Measurements from ENCODE around the gene ATM. TPM values are rescaled to one million over a fixed set of nuclear protein-coding genes. Genes with fewer than 3 reads are reported as not detected.
A peak's percentile ranks its signal among the peaks of the same experiment; 100 is the strongest.

Gene ATM
- total RNA-seq, 2 experiments from 2014 or later, result 125 to 159 TPM

GRCh38 chr11:108224911-108225786 is 2.3 kb downstream of the ATM start:
- H3K9me2 ChIP-seq (ENCODE audit: insufficient read depth, low read length), result no peaks in the 10 kb centered on the region
- H2AFZ ChIP-seq (ENCODE audit: low read length), result peak overlapping the region; percentile 6; the same call in 1 of the 2 replicates
- H3K36me3 ChIP-seq (ENCODE audit: insufficient read depth, low read length), result peaks cover 47% of the 10 kb centered on the region
- peak overlapping the region; percentile 93 for H3K4me3 ChIP-seq (ENCODE audit: low read depth, low read length, poor library complexity, severe bottlenecking)
- CTCF ChIA-PET (ENCODE audit: unreplicated experiment), result no interaction called here
- H3K27ac ChIP-seq (ENCODE audit: low read depth, low read length, poor library complexity, severe bottlenecking), result peak overlapping the region; percentile 90
- H3K4me2 ChIP-seq (ENCODE audit: low read length), result peak overlapping the region; percentile 84
- intact Hi-C loops (cut with micrococcal nuclease; ENCODE audit: unreplicated experiment), result loop anchor here (1.0 to 10.0 kb wide), 3 partner anchors 12 to 660 kb away; partner anchors contain the start of genes ALKBH8 and CUL5
- H4K20me1 ChIP-seq (ENCODE audit: insufficient read depth, low read length), result peaks cover 17% of the 10 kb centered on the region
- DNase-seq (ENCODE audit: low spot score), result peak; percentile 81
- H3K9me3 ChIP-seq (ENCODE audit: low read length), result no peaks in the 10 kb centered on the region
- peaks cover 32% of the 10 kb centered on the region for H3K4me1 ChIP-seq (ENCODE audit: insufficient read depth, low read length, poor library complexity, severe bottlenecking)
- POLR2A ChIA-PET, result interaction anchor here (1.4 to 5.5 kb wide), 3 partner anchors 9 to 26 kb away, joined by 4 to 58 read pairs (median 5); no protein-coding TSS in a partner anchor
- TF ChIP-seq EZH2phosphoT487 (IDR thresholded peaks at IDR 0.05; ENCODE audit: borderline replicate concordance, low read depth, low read length) (no peak), CTCF (conservative IDR thresholded peaks at IDR 0.05; ENCODE audit: low read length) (no peak)
- peaks cover 87% of the 10 kb centered on the region for H3K79me2 ChIP-seq (ENCODE audit: insufficient read depth, low read depth, low read length)
- no TSS peak for BruUV-seq (replicated peaks)

GRCh38 chr11:108226036-108226435 is 3.2 kb downstream of the ATM start:
- Histone ChIP-seq H3K9me2 (ENCODE audit: insufficient read depth, low read length) (no peaks in the 10 kb centered on the region), H3K4me2 (ENCODE audit: low read length) (peak overlapping the region; percentile 84), H3K27ac (ENCODE audit: low read depth, low read length, poor library complexity, severe bottlenecking) (peak overlapping the region; percentile 90), H3K9me3 (ENCODE audit: low read length) (no peaks in the 10 kb centered on the region), H2AFZ (ENCODE audit: low read length) (no peak overlapping the region), H3K4me1 (ENCODE audit: insufficient read depth, low read length, poor library complexity, severe bottlenecking) (peaks cover 23% of the 10 kb centered on the region), H3K36me3 (ENCODE audit: insufficient read depth, low read length) (peaks cover 47% of the 10 kb centered on the region), H3K79me2 (ENCODE audit: insufficient read depth, low read depth, low read length) (peaks cover 78% of the 10 kb centered on the region), H4K20me1 (ENCODE audit: insufficient read depth, low read length) (peaks cover 8% of the 10 kb centered on the region; the same call in 1 of the 2 replicates), H3K4me3 (ENCODE audit: low read depth, low read length, poor library complexity, severe bottlenecking) (peak overlapping the region; percentile 93)
- BruUV-seq (replicated peaks), result no TSS peak
- intact Hi-C loops (cut with micrococcal nuclease; ENCODE audit: unreplicated experiment), result loop anchor here (10.0 kb wide), 1 partner anchor 661 kb away; the partner anchor contains the start of gene ALKBH8
- no peak for DNase-seq (ENCODE audit: low spot score)
- ChIA-PET CTCF (ENCODE audit: unreplicated experiment) (no interaction called here), POLR2A (interaction anchor here (0.6 to 5.5 kb wide), 4 partner anchors 11 to 114 kb away, joined by 3 to 58 read pairs (median 4); no protein-coding TSS in a partner anchor)
- TF ChIP-seq EZH2phosphoT487 (IDR thresholded peaks at IDR 0.05; ENCODE audit: borderline replicate concordance, low read depth, low read length) (no peak), CTCF (conservative IDR thresholded peaks at IDR 0.05; ENCODE audit: low read length) (no peak)

All from OCI-LY7 (cell line).